ENCODE results near the gene ADK. TPM values are rescaled to one million over a fixed set of nuclear protein-coding genes. Genes with fewer than 3 reads are reported as not detected.

ADK gene
- total and polyA plus RNA-seq, 8 donors, result 7.2 to 66.1 (median 21.5) TPM

- H3K27ac ChIP-seq, result no peak overlapping the region
- WGBS, 5 donors, result 78 to 96% (median 82%) methylated on average over 3 of the region's 3 CpGs
- intact Hi-C loops (cut with DNase I; ENCODE audit: low total_unique reads), result no loop called here
Measured at GRCh38 chr10:74671716-74672115, 520.7 kb downstream of the ADK start.

GRCh38 chr10:74672430-74673165 lies 521.6 kb downstream of the ADK start:
- H3K36me3 ChIP-seq, result peaks cover 0 to 18% (median 13%) of the 10 kb centered on the region in 4 donors
- intact Hi-C loops (cut with DNase I; ENCODE audit: low total_unique reads), result no loop called here
- TF ChIP-seq CTCF (IDR thresholded peaks at IDR 0.05) (no peak), EP300 (IDR thresholded peaks at IDR 0.05) (no peak), POLR2A (IDR thresholded peaks at IDR 0.05) (no peak), POLR2AphosphoS5 (IDR thresholded peaks at IDR 0.05) (no peak)
- H3K27ac ChIP-seq, result no peak overlapping the region
- H3K4me3 ChIP-seq, result no peak overlapping the region
- DNase-seq, result no peak
- peaks cover 0 to 12% (median 4%) of the 10 kb centered on the region in 4 donors for H3K9me3 ChIP-seq
- no peaks in the 10 kb centered on the region for H3K27me3 ChIP-seq
- H3K4me1 ChIP-seq, result no peaks in the 10 kb centered on the region

More at GRCh38 chr10:74671716-74672115, 520.7 kb downstream of the ADK start:
- Histone ChIP-seq H3K27me3 (no peaks in the 10 kb centered on the region), H3K4me3 (no peak overlapping the region), H3K9me3 (peaks cover 0 to 12% (median 4%) of the 10 kb centered on the region in 4 donors), H3K4me1 (no peaks in the 10 kb centered on the region), H3K36me3 (peaks cover 0 to 18% (median 13%) of the 10 kb centered on the region in 4 donors)
- no peak for DNase-seq
- TF ChIP-seq CTCF (IDR thresholded peaks at IDR 0.05) (no peak), EP300 (IDR thresholded peaks at IDR 0.05) (no peak), POLR2AphosphoS5 (IDR thresholded peaks at IDR 0.05) (no peak), POLR2A (IDR thresholded peaks at IDR 0.05) (no peak)

GRCh38 chr10:74674927-74675326 lies 523.9 kb downstream of the ADK start:
- no peak for DNase-seq
- Histone ChIP-seq H3K9me3 (peaks cover 0 to 12% (median 4%) of the 10 kb centered on the region in 4 donors), H3K36me3 (peaks cover 0 to 18% (median 13%) of the 10 kb centered on the region in 4 donors), H3K27ac (no peak overlapping the region), H3K27me3 (no peaks in the 10 kb centered on the region), H3K4me3 (no peak overlapping the region), H3K4me1 (no peaks in the 10 kb centered on the region)
- no peak for TF ChIP-seq EP300 (IDR thresholded peaks at IDR 0.05)
- no peak for TF ChIP-seq POLR2A (IDR thresholded peaks at IDR 0.05)
- TF ChIP-seq POLR2AphosphoS5 (IDR thresholded peaks at IDR 0.05), result no peak
- no peak for TF ChIP-seq CTCF (IDR thresholded peaks at IDR 0.05)
- 98 to 100% (median 98%) methylated on average over 1 of the region's 1 CpG for WGBS, 5 donors
- intact Hi-C loops (cut with DNase I; ENCODE audit: low total_unique reads), result no loop called here

GRCh38 chr10:74675484-74675883 lies 524.5 kb downstream of the ADK start:
- H3K4me3 ChIP-seq, result no peak overlapping the region
- intact Hi-C loops (cut with DNase I; ENCODE audit: low total_unique reads), result no loop called here
- H3K4me1 ChIP-seq, result no peaks in the 10 kb centered on the region

More at GRCh38 chr10:74675484-74675883, 524.5 kb downstream of the ADK start:
- no peak for DNase-seq
- peaks cover 0 to 18% (median 13%) of the 10 kb centered on the region in 4 donors for H3K36me3 ChIP-seq
- no peaks in the 10 kb centered on the region for H3K27me3 ChIP-seq
- TF ChIP-seq POLR2AphosphoS5 (IDR thresholded peaks at IDR 0.05) (no peak), CTCF (IDR thresholded peaks at IDR 0.05) (no peak), POLR2A (IDR thresholded peaks at IDR 0.05) (no peak), EP300 (IDR thresholded peaks at IDR 0.05) (no peak)
- peaks cover 0 to 12% (median 4%) of the 10 kb centered on the region in 4 donors for H3K9me3 ChIP-seq
- no peak overlapping the region for H3K27ac ChIP-seq

All from stomach (tissue), 9 donors.